DMS 273 (cell line): ENCODE results near the gene ITPR3.

ENCODE experiments used
- DNase-seq: peaks from one replicate; lab custom pipeline; 2025; ENCODE audit not compliant: unreplicated experiment; lab: John Stamatoyannopoulos, UW

ITPR3 gene

GRCh38 chr6:33620856-33621710 lies at the start of gene ITPR3:
TSS of gene ITPR3 (plus strand) at chr6:33621322. CDS start at chr6:33621603, 281 bp downstream.
- peak; percentile 71 for DNase-seq

DNA sequence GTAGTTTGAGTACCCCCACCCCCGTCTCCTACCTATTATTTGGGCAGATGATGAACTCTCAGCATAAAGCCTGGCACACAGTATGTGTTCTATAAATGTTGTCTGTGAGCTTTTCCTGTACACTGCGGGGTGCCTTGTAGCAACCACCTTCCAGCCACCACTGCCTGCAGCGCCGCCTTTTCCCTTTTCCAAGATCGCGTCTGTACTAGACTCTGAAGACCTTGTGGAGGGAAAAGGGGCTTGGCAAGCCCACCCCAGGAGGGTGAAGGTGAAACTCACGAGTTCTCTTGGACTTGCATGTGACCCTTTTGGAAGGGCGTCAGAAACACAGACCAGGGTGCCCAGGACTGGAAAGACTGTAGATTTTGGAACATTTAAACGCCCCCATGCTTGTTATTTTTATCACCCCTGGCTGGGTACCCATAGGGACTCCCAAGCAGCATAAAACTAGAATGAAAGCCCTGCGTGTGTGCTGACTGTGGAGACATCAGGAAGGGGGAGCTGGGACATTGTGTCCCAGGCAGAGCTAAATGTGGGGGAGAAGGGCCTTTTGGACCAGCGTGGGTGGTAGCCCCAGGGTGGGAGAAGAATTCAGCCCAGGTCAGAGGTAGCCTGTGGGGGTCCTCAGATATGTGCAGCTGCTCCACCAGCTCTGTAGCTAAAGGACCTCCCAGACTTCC lies 49.3 kb upstream of the ITPR3 start:
- DNase-seq, result peak; percentile 50

GRCh38 chr6:33575211-33575610 lies 45.9 kb upstream of the ITPR3 start:
- no peak for DNase-seq

DNA sequence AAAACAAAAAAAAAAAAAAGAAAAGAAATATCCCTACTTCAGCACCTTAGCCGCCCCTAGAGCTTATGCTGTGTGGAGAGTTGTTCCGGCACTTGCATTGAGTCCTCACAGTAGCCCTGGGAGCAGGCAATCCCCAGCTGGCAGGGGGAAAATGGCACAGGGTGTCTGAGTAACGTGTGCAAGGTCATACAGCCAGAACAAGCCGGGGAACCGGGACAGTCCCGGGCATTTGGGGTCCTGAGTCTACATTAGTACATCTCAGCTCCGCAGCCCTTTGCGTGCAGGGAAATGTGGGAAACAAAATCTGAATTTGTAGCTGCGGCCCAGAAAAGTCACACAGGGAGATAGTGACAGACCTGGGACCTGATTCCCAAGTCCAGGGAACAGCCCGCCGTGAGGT lies 44.5 kb upstream of the ITPR3 start:
- no peak for DNase-seq

DNA sequence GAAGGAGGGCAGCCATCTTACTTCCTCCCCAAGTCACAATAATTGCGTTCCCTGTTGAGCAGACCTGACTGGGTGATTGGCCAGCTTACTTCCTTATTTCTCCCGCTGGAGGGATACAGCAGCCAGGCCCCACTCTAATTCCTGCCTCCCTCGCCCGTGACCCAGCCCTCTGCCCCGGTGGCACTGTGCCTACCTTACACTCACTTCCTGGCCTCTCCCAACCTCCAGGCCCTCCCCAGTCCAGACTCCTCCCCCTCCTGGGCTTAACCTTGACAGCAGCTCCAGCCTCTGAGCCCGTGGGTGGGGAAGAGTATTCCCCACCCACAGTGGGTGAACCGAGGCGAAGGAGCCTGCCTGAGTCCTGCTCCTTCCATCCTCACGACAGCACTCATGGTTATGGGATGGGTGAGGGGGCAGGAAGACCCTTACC lies 44.0 kb upstream of the ITPR3 start:
- no peak for DNase-seq

- no peak for DNase-seq
These were observed 43.4 kb upstream of the ITPR3 start for GRCh38 chr6:33577718-33578117.

GRCh38 chr6:33578164-33578563 lies 43.0 kb upstream of the ITPR3 start:
- DNase-seq, result no peak

DNA sequence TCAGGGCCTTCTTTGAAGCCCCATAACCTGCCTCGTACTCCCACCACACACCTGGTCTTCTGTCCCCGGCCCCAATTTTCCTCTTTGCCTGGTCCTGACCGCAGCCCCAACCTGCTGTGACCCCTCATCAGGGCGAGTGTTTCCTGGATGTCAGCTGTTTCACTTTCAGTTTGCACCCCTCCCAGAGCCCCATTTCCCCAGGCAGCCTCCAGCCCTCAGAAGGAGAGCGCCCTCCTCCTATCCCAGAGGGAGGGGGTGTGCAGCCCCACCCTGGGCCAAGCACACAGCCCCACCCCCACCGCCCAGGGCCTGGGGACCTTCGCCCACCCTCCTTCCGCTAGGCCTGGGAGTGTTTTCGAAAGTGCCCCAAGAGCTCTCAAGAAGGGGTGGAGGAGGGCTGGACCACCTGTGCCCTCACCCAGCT lies 42.5 kb upstream of the ITPR3 start:
- no peak for DNase-seq

DNA sequence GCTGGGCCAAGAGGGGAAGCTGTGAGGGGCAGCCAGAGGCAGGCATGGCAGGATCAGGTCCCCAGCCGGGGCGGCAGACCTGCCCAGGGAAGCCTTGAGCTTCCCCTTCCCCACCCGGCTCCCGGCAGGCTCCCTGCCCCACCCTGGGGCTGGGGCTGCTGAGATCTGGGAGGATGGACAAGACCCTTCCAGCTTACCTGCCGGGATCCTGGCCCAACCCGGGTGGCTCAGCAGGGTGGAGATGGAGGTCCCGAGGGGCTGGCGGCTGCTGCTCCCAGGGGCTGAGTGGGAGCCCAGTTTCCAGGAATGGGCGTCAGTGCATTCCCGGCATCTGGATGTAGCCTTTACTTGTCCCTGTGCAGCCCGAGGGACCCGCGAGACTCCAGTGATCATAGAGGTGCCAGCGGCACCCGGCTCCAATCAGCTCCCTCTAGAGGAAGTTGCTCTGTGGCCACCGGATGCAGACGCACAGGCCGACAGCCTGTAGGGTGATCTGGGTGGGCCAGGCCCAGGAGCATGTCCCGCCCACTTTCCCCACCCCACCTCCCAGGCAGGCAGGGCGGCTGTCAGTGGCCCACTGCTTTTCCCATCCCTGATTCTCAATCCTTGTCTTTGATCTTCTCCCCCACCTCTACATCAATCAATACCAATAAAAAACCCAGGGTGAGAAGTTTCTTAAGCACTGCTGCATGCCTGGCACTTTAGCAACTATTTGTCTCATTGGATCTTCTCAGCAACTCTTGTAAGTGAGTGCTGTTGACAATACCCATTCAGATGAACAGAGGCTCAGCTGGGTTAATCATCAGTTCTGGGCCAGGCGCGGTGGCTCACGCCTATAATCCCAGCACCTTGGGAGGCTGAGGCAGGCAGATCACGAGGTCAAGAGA lies 41.1 kb upstream of the ITPR3 start, which contains the start of gene BAK1:
TSS of gene BAK1 (minus strand) at position 449 of the 887 bp plus-strand sequence. CDS start 2,672 bp downstream, outside the sequence.
- peak; percentile 95 for DNase-seq

DNA sequence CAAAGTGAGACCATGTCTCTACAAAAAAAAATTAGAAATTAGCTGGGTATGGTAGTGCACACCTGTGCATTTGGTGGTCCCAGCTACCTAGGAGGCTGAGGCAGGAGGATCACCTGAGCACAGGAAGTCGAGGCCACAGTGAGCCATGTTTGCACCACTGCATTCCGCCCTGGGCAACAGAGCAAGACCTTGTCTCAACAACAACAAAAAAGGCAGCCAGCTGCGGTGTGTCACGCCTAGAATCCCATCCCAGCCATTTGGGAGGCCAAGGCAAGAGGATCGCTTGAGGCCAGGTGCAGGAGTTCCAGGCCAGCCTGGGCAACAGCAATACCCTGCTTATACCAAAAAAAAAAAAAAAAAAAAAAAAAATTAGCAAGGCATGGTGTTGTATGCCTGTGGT lies 39.9 kb upstream of the ITPR3 start:
- no peak for DNase-seq

- DNase-seq, result peak; percentile 79
These were observed 37.4 kb upstream of the ITPR3 start for GRCh38 chr6:33583591-33584155.

DNA sequence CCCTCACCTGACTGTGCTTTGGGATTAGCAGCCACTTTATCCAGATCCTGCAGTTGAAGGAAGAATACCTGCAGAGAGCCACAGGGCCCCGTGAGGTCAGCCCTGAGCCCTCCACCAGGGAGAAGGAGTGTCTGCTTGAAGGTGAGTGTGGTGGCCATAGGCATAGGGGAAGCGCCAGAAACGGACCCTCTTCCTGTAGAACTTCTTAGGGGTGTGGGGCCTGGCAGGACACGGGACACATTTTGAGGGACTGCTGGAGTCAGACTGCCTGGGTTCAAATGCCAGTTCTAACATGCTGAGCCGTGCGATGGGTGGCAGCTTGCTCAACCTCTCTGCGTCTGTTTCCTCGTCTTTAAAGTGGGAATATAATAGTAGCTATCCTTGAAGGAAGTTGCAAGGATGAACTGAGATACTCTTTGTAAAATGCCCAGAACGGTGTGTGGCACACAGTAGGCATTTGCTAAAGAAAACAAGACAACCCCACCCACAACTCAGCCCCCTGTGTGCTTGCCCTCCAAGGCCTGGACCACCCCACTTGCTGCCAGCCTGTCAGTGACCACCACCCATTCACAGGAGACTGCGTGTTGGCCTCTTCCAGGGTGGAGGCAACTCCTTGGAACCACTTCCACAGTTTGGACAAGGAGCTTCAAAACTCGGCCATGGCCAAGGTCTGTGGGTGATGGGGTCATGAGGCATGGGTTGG lies 36.3 kb upstream of the ITPR3 start:
- no peak for DNase-seq

DNA sequence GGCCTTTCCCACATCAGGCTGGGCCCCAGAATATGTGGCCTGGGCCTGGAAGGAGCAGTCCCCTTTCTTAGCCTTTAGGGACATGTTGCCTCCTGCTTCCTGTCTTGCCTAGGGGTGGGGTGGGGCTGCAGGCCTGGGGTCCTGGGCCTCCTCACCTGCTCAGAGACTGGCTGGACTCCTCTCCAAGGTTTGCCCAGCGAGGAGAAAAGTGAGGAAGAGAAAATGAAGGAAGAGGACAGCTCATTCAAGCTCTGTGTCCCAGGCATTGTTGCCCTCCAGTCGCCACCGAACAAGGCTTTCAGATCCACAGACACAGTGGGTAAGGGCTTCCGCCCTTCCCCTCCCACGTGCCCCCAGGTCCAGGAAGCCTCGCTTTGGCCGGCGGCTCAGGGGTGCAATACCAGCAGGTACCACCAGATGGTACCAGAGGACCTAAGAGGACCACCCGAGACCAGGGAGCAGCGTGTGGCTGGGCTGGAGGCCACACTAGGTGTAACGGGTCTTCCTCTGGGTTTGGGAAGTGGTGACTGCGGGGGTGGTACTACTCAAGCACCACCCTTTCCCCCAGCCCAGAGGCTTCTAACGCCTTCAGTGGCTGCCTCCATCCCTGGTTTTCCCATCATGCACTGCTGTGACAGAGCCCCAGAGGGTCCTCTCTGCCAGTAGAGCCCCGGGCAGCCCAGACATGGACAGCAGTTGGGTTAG lies 35.6 kb upstream of the ITPR3 start:
- DNase-seq, result peak; percentile 89

GRCh38 chr6:33586108-33586640 lies 34.9 kb upstream of the ITPR3 start:
- no peak for DNase-seq

DNA sequence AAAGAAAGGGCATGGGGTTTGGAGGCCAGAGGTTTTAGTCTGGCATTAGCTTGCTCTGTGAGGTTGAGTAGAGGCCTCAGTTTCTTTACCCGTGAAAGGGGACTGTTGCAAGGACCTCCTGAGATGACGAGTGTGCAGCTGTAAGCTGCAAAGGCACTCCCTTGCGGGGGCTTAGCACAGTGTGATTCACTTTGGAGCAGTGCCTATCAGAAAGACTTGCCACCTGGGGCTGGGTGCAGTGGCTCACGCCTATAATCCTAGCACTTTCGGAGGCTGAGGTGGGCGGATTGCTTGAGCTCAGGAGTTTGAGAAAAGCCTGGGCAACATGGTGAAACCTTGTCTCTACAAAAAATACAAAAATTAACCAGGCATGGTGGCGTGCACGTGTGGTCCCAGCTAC lies 33.6 kb upstream of the ITPR3 start:
- DNase-seq, result no peak

- DNase-seq, result no peak
These were observed 32.2 kb upstream of the ITPR3 start for GRCh38 chr6:33588894-33589293.

GRCh38 chr6:33589392-33589730 lies 31.8 kb upstream of the ITPR3 start:
- DNase-seq, result no peak

GRCh38 chr6:33589731-33590530 lies 31.2 kb upstream of the ITPR3 start:
- peak; percentile 69 for DNase-seq
